ENCODE results near the gene PYGB.

The PYGB gene

DNA sequence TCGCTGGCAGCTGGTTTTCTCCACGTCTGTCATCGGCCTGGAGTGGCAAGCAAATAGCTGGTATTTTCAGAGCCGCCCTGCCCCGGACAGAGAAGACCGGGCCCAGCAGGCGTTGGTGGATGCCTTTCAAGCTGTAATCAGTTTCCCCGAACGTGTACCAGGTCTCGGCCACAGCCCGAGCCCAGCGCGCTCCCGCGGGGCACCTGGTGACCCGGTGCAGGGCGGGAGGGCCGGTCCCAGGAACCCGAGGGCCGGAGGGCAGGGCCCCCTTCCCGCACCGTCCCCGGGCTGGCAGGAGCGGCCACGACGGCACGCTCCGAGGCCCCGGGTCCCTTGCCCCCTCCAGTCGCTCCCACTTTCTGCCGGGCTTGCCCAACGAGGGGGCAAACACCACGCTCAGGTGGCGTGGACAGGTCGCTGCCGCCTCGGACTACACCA is 348 bp upstream of the PYGB start:
- TF ChIP-seq SPI1 (IDR thresholded peaks at IDR 0.05; ENCODE audit: low read depth, low read length) (no peak), PAX5 (IDR thresholded peaks at IDR 0.05; ENCODE audit: insufficient read depth, low read length, severe bottlenecking) (no peak), POLR2A (IDR thresholded peaks at IDR 0.05; ENCODE audit: low read depth, low read length) (no peak), POU2F2 (IDR thresholded peaks at IDR 0.05; ENCODE audit: low read depth, low read length) (no peak), TAF1 (IDR thresholded peaks at IDR 0.05; ENCODE audit: low read depth, low read length) (no peak), POLR2AphosphoS5 (IDR thresholded peaks at IDR 0.05; ENCODE audit: low read depth, low read length) (no peak)
- FAIRE-seq (peak; percentile 47), DNase-seq (ENCODE audit: insufficient read length, low spot score) (no peak)

DNA sequence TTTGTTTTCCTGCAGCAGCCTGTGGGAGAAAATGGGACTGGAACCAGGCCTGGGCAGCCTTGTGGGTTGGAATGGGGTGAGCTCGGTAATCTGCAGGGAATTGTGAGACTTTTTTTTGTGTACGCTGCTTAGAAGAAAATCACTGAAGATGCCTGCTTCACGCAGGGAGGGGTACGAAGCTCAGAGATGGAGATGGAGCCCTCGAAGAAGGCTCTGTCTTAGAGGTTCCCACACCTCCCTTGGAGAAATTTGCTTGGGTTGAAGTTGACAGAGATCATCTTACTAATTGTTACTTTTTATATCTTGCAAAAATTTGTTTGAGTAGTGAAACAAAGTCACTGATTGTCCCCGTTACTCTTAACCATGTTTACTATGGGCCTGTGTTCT is 894 bp downstream of the PYGB start:
- no peak for TF ChIP-seq POLR2AphosphoS5 (IDR thresholded peaks at IDR 0.05; ENCODE audit: low read depth, low read length)
- no peak for TF ChIP-seq PAX5 (IDR thresholded peaks at IDR 0.05; ENCODE audit: insufficient read depth, low read length, severe bottlenecking)
- no peak for TF ChIP-seq POLR2A (IDR thresholded peaks at IDR 0.05; ENCODE audit: low read depth, low read length)
- TF ChIP-seq TAF1 (IDR thresholded peaks at IDR 0.05; ENCODE audit: low read depth, low read length) = no peak
- FAIRE-seq = no peak
- DNase-seq (ENCODE audit: insufficient read length, low spot score) = no peak

DNA sequence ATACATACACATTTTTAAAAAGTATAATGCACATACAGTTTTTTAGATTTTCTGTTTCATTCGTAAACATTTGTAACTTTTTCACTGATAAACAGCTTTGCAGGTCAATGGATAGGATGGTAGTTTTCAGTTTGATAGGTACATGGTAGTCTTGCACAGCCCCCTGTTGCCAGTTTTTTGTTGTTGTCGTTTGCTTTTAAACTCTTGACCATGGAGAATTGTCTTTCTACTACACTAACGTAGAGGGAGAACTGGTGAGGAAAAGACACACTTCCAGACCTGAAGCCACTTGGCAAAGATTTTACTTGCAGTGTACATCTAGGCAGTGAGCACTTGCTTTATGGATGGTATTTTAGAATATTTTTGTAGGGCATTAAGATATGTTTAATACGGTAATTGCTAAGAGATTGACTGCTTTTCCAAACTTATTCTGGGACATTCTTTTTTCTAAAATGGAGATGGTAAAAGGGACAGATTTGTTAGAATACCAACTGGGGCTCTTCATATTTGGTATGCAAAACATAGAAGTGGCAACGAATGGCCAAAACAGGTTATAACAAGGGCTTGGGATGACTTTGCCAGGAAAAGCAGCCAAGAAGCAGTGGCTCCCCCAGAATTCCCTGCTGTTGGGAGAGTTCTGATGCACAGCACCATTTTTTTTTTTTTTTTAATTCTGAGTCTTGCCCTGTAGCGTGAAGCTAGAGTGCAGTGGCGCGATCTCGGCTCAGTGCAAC is 1.5 kb downstream of the PYGB start:
- TF ChIP-seq TAF1 (IDR thresholded peaks at IDR 0.05; ENCODE audit: low read depth, low read length) (no peak), POLR2AphosphoS5 (IDR thresholded peaks at IDR 0.05; ENCODE audit: low read depth, low read length) (no peak), POLR2A (IDR thresholded peaks at IDR 0.05; ENCODE audit: low read depth, low read length) (no peak), SPI1 (IDR thresholded peaks at IDR 0.05; ENCODE audit: low read depth, low read length) (no peak), POU2F2 (IDR thresholded peaks at IDR 0.05; ENCODE audit: low read depth, low read length) (no peak), PAX5 (IDR thresholded peaks at IDR 0.05; ENCODE audit: insufficient read depth, low read length, severe bottlenecking) (no peak)
- DNase-seq (ENCODE audit: insufficient read length, low spot score) = no peak
- no peak for FAIRE-seq

DNA sequence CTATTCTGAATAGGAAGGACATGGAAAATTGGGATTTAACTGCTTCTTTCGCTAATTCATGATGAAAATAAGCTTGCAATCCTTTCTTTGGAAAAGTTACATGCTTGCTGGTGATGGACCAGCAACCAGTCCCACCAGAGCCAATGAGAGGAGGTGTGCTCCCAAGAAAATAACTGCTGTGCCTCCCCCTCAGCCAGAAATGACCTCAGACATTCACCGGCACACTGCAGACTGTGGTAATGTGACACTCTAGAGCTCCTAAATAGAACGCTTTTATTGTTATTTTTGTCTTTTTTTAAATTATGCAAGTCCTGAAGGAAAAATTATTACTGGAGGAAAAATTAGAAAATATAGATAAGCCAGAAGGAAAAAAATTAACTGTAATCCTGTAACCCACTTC is 2.6 kb downstream of the PYGB start:
- no peak for TF ChIP-seq POLR2A (IDR thresholded peaks at IDR 0.05; ENCODE audit: low read depth, low read length)
- TF ChIP-seq POU2F2 (IDR thresholded peaks at IDR 0.05; ENCODE audit: low read depth, low read length) = no peak
- TF ChIP-seq SPI1 (IDR thresholded peaks at IDR 0.05; ENCODE audit: low read depth, low read length) = no peak
- TF ChIP-seq TAF1 (IDR thresholded peaks at IDR 0.05; ENCODE audit: low read depth, low read length) = no peak
- no peak for TF ChIP-seq POLR2AphosphoS5 (IDR thresholded peaks at IDR 0.05; ENCODE audit: low read depth, low read length)
- no peak for TF ChIP-seq PAX5 (IDR thresholded peaks at IDR 0.05; ENCODE audit: insufficient read depth, low read length, severe bottlenecking)
- FAIRE-seq (no peak), DNase-seq (ENCODE audit: insufficient read length, low spot score) (no peak)

DNA sequence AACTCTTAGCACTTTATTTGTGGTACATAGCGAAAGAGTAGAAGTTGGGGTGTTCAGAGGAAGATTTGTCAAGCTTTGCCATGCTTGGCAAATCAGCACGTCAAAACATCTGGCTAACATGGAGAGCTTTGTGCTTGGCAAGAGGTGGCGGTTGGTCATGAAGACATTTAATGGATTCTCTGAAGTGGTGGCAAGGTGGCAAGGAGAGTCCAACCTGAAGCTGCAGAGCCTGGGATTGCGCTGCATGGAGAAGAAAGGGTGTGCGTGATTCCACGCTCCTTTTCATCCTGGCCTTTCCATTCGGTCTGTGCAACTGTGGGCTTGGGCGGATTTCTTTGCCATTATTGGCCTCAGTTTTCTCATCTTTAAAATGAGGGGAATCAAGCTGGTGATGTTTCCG is 3.1 kb downstream of the PYGB start:
- TF ChIP-seq SPI1 (IDR thresholded peaks at IDR 0.05; ENCODE audit: low read depth, low read length) (no peak), POU2F2 (IDR thresholded peaks at IDR 0.05; ENCODE audit: low read depth, low read length) (no peak), TAF1 (IDR thresholded peaks at IDR 0.05; ENCODE audit: low read depth, low read length) (no peak), POLR2AphosphoS5 (IDR thresholded peaks at IDR 0.05; ENCODE audit: low read depth, low read length) (no peak), PAX5 (IDR thresholded peaks at IDR 0.05; ENCODE audit: insufficient read depth, low read length, severe bottlenecking) (no peak), POLR2A (IDR thresholded peaks at IDR 0.05; ENCODE audit: low read depth, low read length) (no peak)
- no peak for DNase-seq (ENCODE audit: insufficient read length, low spot score)
- FAIRE-seq = no peak

DNA sequence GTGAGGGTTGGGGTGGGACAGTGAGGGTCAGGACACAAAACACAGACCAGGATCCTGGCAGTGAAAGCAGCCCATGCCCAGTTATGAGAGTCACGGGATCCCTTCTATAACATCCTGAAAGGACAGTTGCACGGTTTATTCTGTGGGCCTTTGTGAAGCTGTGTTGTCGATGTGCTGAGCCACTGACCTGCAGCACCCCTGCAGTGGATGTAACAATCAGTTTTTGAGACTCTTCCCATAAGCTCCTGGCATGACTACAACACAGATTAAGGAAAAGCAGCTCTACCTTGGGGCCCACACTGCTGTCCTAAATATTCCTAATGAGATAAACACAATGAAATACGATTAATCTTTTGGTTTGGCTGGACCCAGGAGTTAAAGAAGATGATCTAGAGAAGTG is 3.7 kb downstream of the PYGB start:
- FAIRE-seq = no peak
- no peak for DNase-seq (ENCODE audit: insufficient read length, low spot score)
- TF ChIP-seq POLR2AphosphoS5 (IDR thresholded peaks at IDR 0.05; ENCODE audit: low read depth, low read length) = no peak
- TF ChIP-seq SPI1 (IDR thresholded peaks at IDR 0.05; ENCODE audit: low read depth, low read length) = no peak
- TF ChIP-seq TAF1 (IDR thresholded peaks at IDR 0.05; ENCODE audit: low read depth, low read length) = no peak
- no peak for TF ChIP-seq POLR2A (IDR thresholded peaks at IDR 0.05; ENCODE audit: low read depth, low read length)
- TF ChIP-seq PAX5 (IDR thresholded peaks at IDR 0.05; ENCODE audit: insufficient read depth, low read length, severe bottlenecking) = no peak
- TF ChIP-seq POU2F2 (IDR thresholded peaks at IDR 0.05; ENCODE audit: low read depth, low read length) = no peak

DNA sequence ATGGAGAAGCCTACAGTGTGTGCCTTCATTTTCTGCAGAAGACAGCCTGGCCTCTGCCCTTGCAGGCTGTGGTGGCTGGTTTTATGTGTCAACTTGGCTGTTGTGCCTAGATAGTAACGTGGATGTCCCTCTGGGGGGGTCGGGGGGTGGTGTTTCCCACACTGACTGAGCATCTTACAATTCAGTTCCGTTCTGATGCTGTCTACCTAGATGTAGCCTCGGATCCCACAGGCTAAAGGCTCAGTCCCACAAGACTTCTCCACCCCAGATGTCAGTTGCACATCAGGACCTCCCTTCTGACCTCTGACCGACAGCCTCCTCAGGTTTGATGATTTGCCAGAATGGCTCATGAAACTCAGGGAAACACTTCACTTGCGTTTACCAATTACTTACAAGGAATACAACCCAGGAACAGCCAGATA is 4.4 kb downstream of the PYGB start:
- no peak for DNase-seq (ENCODE audit: insufficient read length, low spot score)
- no peak for FAIRE-seq
- TF ChIP-seq POU2F2 (IDR thresholded peaks at IDR 0.05; ENCODE audit: low read depth, low read length) = no peak
- TF ChIP-seq TAF1 (IDR thresholded peaks at IDR 0.05; ENCODE audit: low read depth, low read length) = no peak
- TF ChIP-seq POLR2A (IDR thresholded peaks at IDR 0.05; ENCODE audit: low read depth, low read length) = no peak
- no peak for TF ChIP-seq POLR2AphosphoS5 (IDR thresholded peaks at IDR 0.05; ENCODE audit: low read depth, low read length)
- no peak for TF ChIP-seq PAX5 (IDR thresholded peaks at IDR 0.05; ENCODE audit: insufficient read depth, low read length, severe bottlenecking)
- no peak for TF ChIP-seq SPI1 (IDR thresholded peaks at IDR 0.05; ENCODE audit: low read depth, low read length)

DNA sequence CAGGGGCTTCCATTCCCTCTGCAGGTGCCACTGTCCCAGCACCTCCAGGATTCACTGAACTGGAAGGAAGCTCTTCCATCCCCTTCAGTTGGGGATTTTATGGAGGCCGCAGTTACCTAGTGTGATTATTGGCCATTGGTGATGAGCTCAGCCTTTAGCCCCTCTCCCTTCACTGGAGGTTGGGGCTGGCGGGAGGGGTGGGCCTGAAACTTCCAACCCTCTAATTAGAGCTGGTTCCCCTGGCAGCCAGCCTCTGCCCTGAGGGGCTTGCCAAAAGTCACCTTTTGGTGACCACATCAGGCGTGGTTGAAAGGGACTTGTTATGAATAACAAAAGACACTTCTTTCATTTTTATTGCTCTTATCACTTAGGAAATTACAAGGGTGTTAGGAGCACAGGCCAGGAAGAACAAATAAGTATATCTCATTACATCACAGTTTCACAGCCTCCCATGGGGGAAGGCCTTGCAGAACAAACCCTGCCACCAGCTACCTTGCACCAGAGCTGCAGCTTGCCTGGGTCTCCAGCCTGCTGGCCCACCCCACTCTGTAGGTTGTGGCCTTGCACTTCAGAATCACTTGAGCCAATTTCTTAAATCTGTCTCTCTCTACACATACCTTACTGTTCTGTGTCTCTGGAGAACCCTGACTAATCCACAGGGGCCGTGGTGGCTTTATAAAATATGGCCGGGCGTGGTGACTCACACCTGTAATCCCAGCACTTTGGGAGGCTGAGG is 5.0 kb downstream of the PYGB start:
- FAIRE-seq (no peak), DNase-seq (ENCODE audit: insufficient read length, low spot score) (no peak)
- TF ChIP-seq POU2F2 (IDR thresholded peaks at IDR 0.05; ENCODE audit: low read depth, low read length) (no peak), PAX5 (IDR thresholded peaks at IDR 0.05; ENCODE audit: insufficient read depth, low read length, severe bottlenecking) (no peak), TAF1 (IDR thresholded peaks at IDR 0.05; ENCODE audit: low read depth, low read length) (no peak)

DNA sequence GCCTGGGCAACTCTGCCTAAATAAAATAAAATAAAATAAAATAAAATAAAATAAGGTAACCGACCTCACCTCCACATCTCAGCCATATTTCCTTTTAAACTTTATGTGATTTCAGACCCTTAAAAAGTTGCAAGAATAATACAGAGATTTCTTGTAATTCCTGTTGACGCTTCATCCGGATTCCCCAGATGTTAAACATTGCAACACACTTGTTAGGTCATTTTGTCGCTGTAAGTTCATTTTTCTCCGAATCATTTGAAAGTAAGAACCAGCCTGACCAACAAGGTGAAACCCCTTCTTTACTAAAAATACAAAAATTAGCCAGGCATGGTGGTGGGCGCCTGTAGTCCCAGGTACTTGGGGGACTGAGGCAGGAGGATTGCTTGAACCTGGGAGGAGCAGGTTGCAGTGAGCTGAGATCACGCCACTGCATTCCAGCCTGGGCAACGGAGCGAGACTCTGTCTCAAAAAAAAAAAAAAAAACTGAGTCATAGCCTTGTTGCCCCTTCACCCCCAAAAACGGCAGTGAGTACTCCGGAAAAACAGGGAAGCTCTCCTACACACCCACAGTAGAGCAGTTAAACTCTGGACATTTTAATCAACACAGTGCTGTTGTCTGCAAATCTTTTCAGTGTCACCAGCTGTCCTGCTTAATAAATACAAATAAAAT is 5.9 kb downstream of the PYGB start:
- no peak for TF ChIP-seq POU2F2 (IDR thresholded peaks at IDR 0.05; ENCODE audit: low read depth, low read length)
- no peak for TF ChIP-seq SPI1 (IDR thresholded peaks at IDR 0.05; ENCODE audit: low read depth, low read length)
- no peak for TF ChIP-seq PAX5 (IDR thresholded peaks at IDR 0.05; ENCODE audit: insufficient read depth, low read length, severe bottlenecking)
- no peak for TF ChIP-seq POLR2AphosphoS5 (IDR thresholded peaks at IDR 0.05; ENCODE audit: low read depth, low read length)
- TF ChIP-seq TAF1 (IDR thresholded peaks at IDR 0.05; ENCODE audit: low read depth, low read length) = no peak
- no peak for TF ChIP-seq POLR2A (IDR thresholded peaks at IDR 0.05; ENCODE audit: low read depth, low read length)
- FAIRE-seq (no peak), DNase-seq (ENCODE audit: insufficient read length, low spot score) (no peak)
